ENCODE measurements around the gene HMGA1.

HMGA1 gene

DNA sequence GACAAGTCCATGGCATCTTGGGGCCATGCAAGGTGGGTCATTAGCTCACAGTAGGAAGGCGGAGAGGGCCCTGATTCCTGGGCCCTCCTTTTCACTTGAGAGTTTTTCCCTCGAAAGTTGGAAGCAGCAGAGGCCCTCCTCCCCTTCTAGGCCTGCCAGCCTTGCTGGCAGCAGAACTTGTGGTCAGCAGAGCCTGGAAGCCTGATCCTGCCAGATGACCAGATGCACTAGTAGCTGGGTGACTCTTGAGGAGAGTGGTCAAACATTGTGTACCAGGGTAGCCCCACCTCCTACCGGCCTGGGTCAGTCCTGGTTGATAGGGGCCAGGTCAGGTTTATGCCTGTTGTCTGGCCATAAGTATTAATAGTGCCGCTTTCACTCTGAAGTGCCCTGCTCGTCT lies 3.8 kb upstream of the HMGA1 start:
- no peaks in the 10 kb centered on the region for H3K9me3 Mint-ChIP-seq
- no peaks in the 10 kb centered on the region for H3K4me1 Mint-ChIP-seq
- peak overlapping the region in 1 of 3 experiments; percentile 1 for H3K4me3 Mint-ChIP-seq
- no peaks in the 10 kb centered on the region for H3K27me3 Mint-ChIP-seq (ENCODE audit: low read depth)
- H3K36me3 Mint-ChIP-seq (ENCODE audit: low read depth) = no peaks in the 10 kb centered on the region
- TF ChIP-seq, protein P1, sequence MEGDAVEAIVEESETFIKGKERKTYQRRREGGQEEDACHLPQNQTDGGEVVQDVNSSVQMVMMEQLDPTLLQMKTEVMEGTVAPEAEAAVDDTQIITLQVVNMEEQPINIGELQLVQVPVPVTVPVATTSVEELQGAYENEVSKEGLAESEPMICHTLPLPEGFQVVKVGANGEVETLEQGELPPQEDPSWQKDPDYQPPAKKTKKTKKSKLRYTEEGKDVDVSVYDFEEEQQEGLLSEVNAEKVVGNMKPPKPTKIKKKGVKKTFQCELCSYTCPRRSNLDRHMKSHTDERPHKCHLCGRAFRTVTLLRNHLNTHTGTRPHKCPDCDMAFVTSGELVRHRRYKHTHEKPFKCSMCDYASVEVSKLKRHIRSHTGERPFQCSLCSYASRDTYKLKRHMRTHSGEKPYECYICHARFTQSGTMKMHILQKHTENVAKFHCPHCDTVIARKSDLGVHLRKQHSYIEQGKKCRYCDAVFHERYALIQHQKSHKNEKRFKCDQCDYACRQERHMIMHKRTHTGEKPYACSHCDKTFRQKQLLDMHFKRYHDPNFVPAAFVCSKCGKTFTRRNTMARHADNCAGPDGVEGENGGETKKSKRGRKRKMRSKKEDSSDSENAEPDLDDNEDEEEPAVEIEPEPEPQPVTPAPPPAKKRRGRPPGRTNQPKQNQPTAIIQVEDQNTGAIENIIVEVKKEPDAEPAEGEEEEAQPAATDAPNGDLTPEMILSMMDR (IDR thresholded peaks at IDR 0.05; ENCODE audit: unreplicated experiment in 3 of 3) = no peak
- peak overlapping the region in 2 of 3 experiments; percentile 19 to 73 for H3K27ac Mint-ChIP-seq

DNA sequence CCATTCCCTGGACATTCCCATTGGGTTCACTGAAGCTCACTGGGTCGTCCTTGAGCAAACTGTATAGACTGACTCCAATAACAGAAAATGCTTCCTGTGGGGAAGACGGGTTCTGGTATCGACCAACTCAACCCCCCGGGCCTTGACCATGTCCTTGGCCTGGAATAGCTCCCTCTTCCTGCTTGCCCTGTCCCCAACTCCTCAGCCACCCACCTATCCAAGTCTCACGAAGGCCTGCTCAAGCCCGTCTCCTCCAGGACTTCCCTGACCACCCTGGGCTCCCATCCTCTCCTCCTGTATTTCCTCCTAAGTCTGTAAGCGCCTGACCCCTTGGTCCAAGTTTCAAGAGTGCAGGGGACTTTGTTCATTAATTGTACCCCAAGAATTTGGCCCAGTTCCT lies 2.8 kb upstream of the HMGA1 start:
- TF ChIP-seq, protein P1 (IDR thresholded peaks at IDR 0.05; ENCODE audit: unreplicated experiment in 3 of 3) = no peak
- peak overlapping the region in 2 of 3 experiments; percentile 5 to 52 for H3K4me3 Mint-ChIP-seq
- no peaks in the 10 kb centered on the region for H3K36me3 Mint-ChIP-seq (ENCODE audit: low read depth)
- no peaks in the 10 kb centered on the region for H3K9me3 Mint-ChIP-seq
- H3K4me1 Mint-ChIP-seq = peaks cover 8% of the 10 kb centered on the region
- peak overlapping the region in 2 of 3 experiments; percentile 36 to 91 for H3K27ac Mint-ChIP-seq
- no peaks in the 10 kb centered on the region for H3K27me3 Mint-ChIP-seq (ENCODE audit: low read depth)

DNA sequence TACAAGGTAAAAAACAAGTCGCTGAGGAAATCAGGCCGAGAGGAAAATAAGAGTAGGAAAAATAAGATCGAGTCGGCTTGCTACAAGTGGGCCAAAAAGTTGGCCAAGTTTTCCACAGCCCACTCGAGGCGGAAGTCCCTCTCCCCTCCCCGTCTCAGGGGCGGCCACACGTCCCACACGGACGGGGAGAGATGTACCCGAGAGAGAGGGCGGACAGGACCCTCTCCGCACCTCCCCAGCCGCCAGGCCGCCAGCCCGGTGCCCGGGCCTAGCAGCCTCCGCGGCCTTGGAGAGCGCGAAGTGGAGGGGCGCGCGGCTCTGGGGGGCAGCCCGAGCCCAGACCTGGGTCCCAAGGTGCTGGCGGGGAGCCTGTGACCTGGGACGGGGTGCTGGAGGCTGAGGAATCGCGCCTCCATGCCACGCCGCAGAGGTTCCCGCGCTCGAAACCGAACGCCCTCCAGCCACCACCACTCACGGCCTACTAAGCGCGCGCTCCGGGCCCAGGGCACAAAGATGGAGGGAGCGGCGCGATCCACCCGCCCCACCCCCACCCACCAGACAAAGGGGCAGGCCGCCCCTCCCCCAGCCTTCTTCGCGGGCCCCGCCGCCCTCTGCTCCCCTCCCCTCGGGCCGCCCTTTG lies 1.9 kb upstream of the HMGA1 start:
- TF ChIP-seq, protein P1 (IDR thresholded peaks at IDR 0.05; ENCODE audit: unreplicated experiment in 3 of 3) = no peak
- H3K27ac Mint-ChIP-seq = peak overlapping the region in 2 of 3 experiments; percentile 36 to 91
- peaks cover 9% of the 10 kb centered on the region for H3K4me1 Mint-ChIP-seq
- H3K9me3 Mint-ChIP-seq = no peaks in the 10 kb centered on the region
- peaks cover 5% of the 10 kb centered on the region for H3K27me3 Mint-ChIP-seq (ENCODE audit: low read depth)
- H3K36me3 Mint-ChIP-seq (ENCODE audit: low read depth) = no peaks in the 10 kb centered on the region
- peak overlapping the region; percentile 51 to 53 (median 52) for H3K4me3 Mint-ChIP-seq

GRCh38 chr6:34235307-34236130 lies 1.2 kb upstream of the HMGA1 start:
- peaks cover 9% of the 10 kb centered on the region for H3K4me1 Mint-ChIP-seq
- H3K9me3 Mint-ChIP-seq = no peaks in the 10 kb centered on the region
- peaks cover 4% of the 10 kb centered on the region for H3K36me3 Mint-ChIP-seq (ENCODE audit: low read depth)
- peak overlapping the region; percentile 83 to 86 (median 84) for H3K4me3 Mint-ChIP-seq
- peaks cover 7% of the 10 kb centered on the region for H3K27me3 Mint-ChIP-seq (ENCODE audit: low read depth)
- TF ChIP-seq, protein P1 (IDR thresholded peaks at IDR 0.05; ENCODE audit: unreplicated experiment in 3 of 3) = no peak
- H3K27ac Mint-ChIP-seq = peak overlapping the region; percentile 48 to 99 (median 93)

GRCh38 chr6:34236131-34236442 lies 586 bp upstream of the HMGA1 start:
- TF ChIP-seq, protein P1 (IDR thresholded peaks at IDR 0.05; ENCODE audit: unreplicated experiment in 3 of 3) = no peak
- peaks cover 7% of the 10 kb centered on the region for H3K36me3 Mint-ChIP-seq (ENCODE audit: low read depth)
- H3K9me3 Mint-ChIP-seq = no peaks in the 10 kb centered on the region
- H3K4me3 Mint-ChIP-seq = peak overlapping the region; percentile 83 to 86 (median 84)
- peaks cover 7% of the 10 kb centered on the region for H3K27me3 Mint-ChIP-seq (ENCODE audit: low read depth)
- H3K4me1 Mint-ChIP-seq = peaks cover 9% of the 10 kb centered on the region
- H3K27ac Mint-ChIP-seq = peak overlapping the region; percentile 48 to 99 (median 93)
